Keratinocyte (primary cell): ENCODE measurements around the gene LRRC8D.

Source experiments
- CTCF ChIP-seq, 3 experiments: IDR thresholded peaks in 1 of 3; conservative IDR thresholded peaks in 1 of 3; optimal IDR thresholded peaks in 1 of 3; 2 replicates in 2 of 3; 3 replicates in 1 of 3; pipeline versions ENCODE3 to v1.5.1; 2011; ENCODE audit warnings: low read length in 3 of 3, mild to moderate bottlenecking in 3 of 3, moderate library complexity in 2 of 3, control low read depth in 1 of 3, inconsistent platforms in 1 of 3; ENCODE audit not compliant: insufficient read depth in 2 of 3; ENCODE audit errors: extremely low read depth in 1 of 3
- EZH2 ChIP-seq: IDR thresholded peaks from one replicate; pipeline ENCODE4 v1.6.1; 2012; ENCODE audit warnings: inconsistent platforms, mild to moderate bottlenecking, low read length, moderate library complexity

GRCh38 chr1:89927049-89927448, 106.2 kb downstream of the LRRC8D start:
- TF ChIP-seq CTCF (optimal IDR thresholded peaks at IDR 0.05 in 1 of 3, IDR thresholded peaks at IDR 0.05 in 1 of 3, conservative IDR thresholded peaks at IDR 0.05 in 1 of 3; ENCODE audit: extremely low read depth in 1 of 3, insufficient read depth in 2 of 3, low read length in 3 of 3) (no peak), EZH2 (no peak)
